Liver (tissue), 9 donors: ENCODE data around the gene TNFRSF25. TPM values are rescaled to one million over a fixed set of nuclear protein-coding genes. Genes with fewer than 3 reads are reported as not detected.
"Not testable (repeated sequence)": the region's sequence is repeated elsewhere in the genome, so short reads cannot be mapped to it uniquely, and the experiment has no call there.

Source experiments
- DNase-seq: peaks from one replicate; pipeline ENCODE4 v3.0.0-alpha.2; 2017; ENCODE audit warnings: low spot score
- H3K27ac ChIP-seq, 2 donors: one replicate each; pipeline ENCODE4 v1.7.0; 2013; ENCODE audit warnings: inconsistent platforms in 2 of 2, low read length in 2 of 2, control low read depth in 1 of 2, low read depth in 1 of 2, mild to moderate bottlenecking in 1 of 2
- H3K27me3 ChIP-seq, 4 donors: one replicate each; pipeline versions ENCODE4 v1.6.1 to v1.7.0; 2013; ENCODE audit warnings: low read length in 3 of 4, inconsistent platforms in 1 of 4, mild to moderate bottlenecking in 1 of 4, moderate library complexity in 1 of 4; ENCODE audit not compliant: control insufficient read depth in 4 of 4, insufficient read depth in 4 of 4
- H3K36me3 ChIP-seq, 4 donors: one replicate each; pipeline versions ENCODE4 v1.6.1 to v1.7.0; 2013; ENCODE audit warnings: low read length in 3 of 4, mild to moderate bottlenecking in 3 of 4, low read depth in 1 of 4, moderate library complexity in 1 of 4; ENCODE audit not compliant: control insufficient read depth in 4 of 4, insufficient read depth in 3 of 4
- H3K4me1 ChIP-seq, 4 donors: one replicate each; pipeline versions ENCODE4 v1.6.1 to v1.7.0; 2013; ENCODE audit warnings: low read length in 3 of 4, mild to moderate bottlenecking in 3 of 4, moderate library complexity in 1 of 4; ENCODE audit not compliant: control insufficient read depth in 4 of 4, insufficient read depth in 4 of 4
- H3K4me3 ChIP-seq, 3 donors: one replicate each; pipeline versions ENCODE4 v1.6.1 to v1.7.0; 2013; ENCODE audit warnings: low read length in 3 of 3, control low read depth in 1 of 3, low read depth in 1 of 3, mild to moderate bottlenecking in 1 of 3
- H3K9ac ChIP-seq, 2 donors: one replicate each; pipeline ENCODE4 v1.7.0; 2013; ENCODE audit warnings: low read length in 2 of 2, mild to moderate bottlenecking in 2 of 2, moderate library complexity in 2 of 2, control low read depth in 1 of 2, low read depth in 1 of 2
- H3K9me3 ChIP-seq, 4 donors: one replicate each; pipeline versions ENCODE4 v1.6.1 to v1.7.0; 2013; ENCODE audit warnings: low read length in 3 of 4; ENCODE audit not compliant: control insufficient read depth in 4 of 4
- CTCF ChIP-seq: fragments of 150-350 bp; IDR thresholded peaks from 2 replicates; pipeline ENCODE4 v1.5.1; 2017; ENCODE audit warnings: improper control_type of control experiment, low read depth, low read length; ENCODE audit not compliant: missing input control
- HNF4A ChIP-seq, 2 donors: conservative IDR thresholded peaks; 2 replicates each; pipeline ENCODE4 v1.6.1; 2016; ENCODE audit warnings: antibody characterized with exemption in 2 of 2, mild to moderate bottlenecking in 2 of 2
- HNF4G ChIP-seq: IDR thresholded peaks from 2 replicates; pipeline ENCODE4 v1.6.1; 2016; ENCODE audit warnings: antibody characterized with exemption
- MAX ChIP-seq: IDR thresholded peaks from 2 replicates; pipeline ENCODE4 v1.6.1; 2016; ENCODE audit warnings: antibody characterized with exemption
- NR2F2 ChIP-seq: IDR thresholded peaks from 2 replicates; pipeline ENCODE4 v1.6.1; 2016; ENCODE audit warnings: antibody characterized with exemption
- RAD21 ChIP-seq, 2 donors: IDR thresholded peaks; 2 replicates each; pipeline ENCODE4 v1.6.1; 2016; ENCODE audit warnings: antibody characterized with exemption in 2 of 2, mild to moderate bottlenecking in 2 of 2
- REST ChIP-seq: IDR thresholded peaks from 2 replicates; pipeline ENCODE4 v1.6.1; 2016; ENCODE audit warnings: antibody characterized with exemption, mild to moderate bottlenecking
- RXRA ChIP-seq, 2 donors: IDR thresholded peaks; 2 replicates each; pipeline ENCODE4 v1.6.1; 2017 to 2018; ENCODE audit warnings: antibody characterized with exemption in 2 of 2, mild to moderate bottlenecking in 1 of 2
- SP1 ChIP-seq: IDR thresholded peaks from 2 replicates; pipeline ENCODE4 v1.6.1; 2018; ENCODE audit warnings: antibody characterized with exemption, mild to moderate bottlenecking
- TAF1 ChIP-seq: conservative IDR thresholded peaks from 2 replicates; pipeline ENCODE4 v1.6.1; 2016; ENCODE audit warnings: antibody characterized with exemption, mild to moderate bottlenecking
- YY1 ChIP-seq: IDR thresholded peaks from 2 replicates; pipeline ENCODE4 v1.6.1; 2016; ENCODE audit warnings: antibody characterized with exemption, mild to moderate bottlenecking
- WGBS: extraction: QIAGEN DNeasy Blood & Tissue Kit; methylation state at CpG from one replicate; pipeline ENCODE4 v1.1.7; 2013; 5-methylcytosine and 5-hydroxymethylcytosine counted together
- polyA plus RNA-seq, 2 donors: library from polyadenylated mRNA; stranded (reverse) in 1 of 2; unstranded in 1 of 2; fragments of 200-250 nt in 1 of 2; fragments of >200 nt in 1 of 2; fragmentation: Nextera tagmentation in 1 of 2; extraction: Ambion mirVana in 1 of 2; gene quantifications; one replicate each; pipeline versions ENCODE4 v1.2.1 to v1.2.3, GENCODE V29; 2013 to 2015
- total RNA-seq, 2 donors: library from RNA; depleted of rRNA; stranded (reverse); fragments of >200 nt; gene quantifications; one replicate each; pipeline ENCODE4 v1.2.3, GENCODE V29; 2014
- donor health status: healthy.
- donor health status: healthy.
- donor health status: healthy.
- donor health status: healthy.
- donor health status: healthy.

TNFRSF25 gene
- total and polyA plus RNA-seq, 4 donors, result 0.78 to 2.6 (median 2.0) TPM

- peak; percentile 86 for TF ChIP-seq HNF4A (conservative IDR thresholded peaks at IDR 0.05)
- TF ChIP-seq YY1, result peak; percentile 58
- peak; percentile 84 for TF ChIP-seq SP1
- TF ChIP-seq RXRA (IDR thresholded peaks at IDR 0.05), result peak; percentile 95 to 97
- peak in 1 of 2 donors; percentile 38 for TF ChIP-seq RAD21 (IDR thresholded peaks at IDR 0.05)
- TF ChIP-seq MAX, result peak; percentile 50
- peak; percentile 30 for TF ChIP-seq NR2F2
- TF ChIP-seq HNF4G, result peak; percentile 52
- peak; percentile 34 for TF ChIP-seq REST
- not testable (repeated sequence) for H3K4me3 ChIP-seq, DNase-seq, H3K36me3 ChIP-seq, H3K27me3 ChIP-seq, H3K9me3 ChIP-seq, H3K9ac ChIP-seq
- peaks cover 31 to 54% (median 41%) of the 10 kb centered on the region in 4 donors for H3K4me1 ChIP-seq
- peak overlapping the region; percentile 70 to 76 for H3K27ac ChIP-seq
- WGBS, result 30% methylated on average over 4 of the region's 4 CpGs
These were observed 20.0 kb downstream of the TNFRSF25 start for GRCh38 chr1:6445929-6446328.

GRCh38 chr1:6445062-6445763, 20.8 kb downstream of the TNFRSF25 start:
- no peaks in the 10 kb centered on the region for H3K27me3 ChIP-seq
- H3K4me3 ChIP-seq, result no peak overlapping the region
- no peaks in the 10 kb centered on the region for H3K36me3 ChIP-seq
- H3K4me1 ChIP-seq, result peaks cover 30 to 50% (median 36%) of the 10 kb centered on the region in 4 donors
- no peaks in the 10 kb centered on the region for H3K9me3 ChIP-seq
- WGBS, result 31% methylated on average over 19 of the region's 19 CpGs
- TF ChIP-seq RAD21 (IDR thresholded peaks at IDR 0.05) (peak; percentile 76 to 87), CTCF (peak; percentile 72), HNF4A (conservative IDR thresholded peaks at IDR 0.05) (peak; percentile 15 to 33), RXRA (IDR thresholded peaks at IDR 0.05) (peak; percentile 50 to 62), YY1 (no peak), TAF1 (no peak)
- DNase-seq, result no peak
- no peak overlapping the region for H3K9ac ChIP-seq
- peak overlapping the region in 1 of 2 donors; percentile 9 for H3K27ac ChIP-seq

- H3K4me1 ChIP-seq, result peaks cover 25 to 44% (median 31%) of the 10 kb centered on the region in 4 donors
These were observed 21.6 kb downstream of the TNFRSF25 start for GRCh38 chr1:6444377-6444776.

More at GRCh38 chr1:6444377-6444776, 21.6 kb downstream of the TNFRSF25 start:
- DNase-seq, result no peak
- TF ChIP-seq REST, result no peak
- TF ChIP-seq MAX, result no peak
- TF ChIP-seq TAF1, result no peak
- no peaks in the 10 kb centered on the region for H3K27me3 ChIP-seq
- no peak overlapping the region for H3K27ac ChIP-seq
- 74% methylated on average over 15 of the region's 15 CpGs for WGBS
- no peaks in the 10 kb centered on the region for H3K36me3 ChIP-seq
- no peak overlapping the region for H3K9ac ChIP-seq
- H3K9me3 ChIP-seq, result no peaks in the 10 kb centered on the region
- H3K4me3 ChIP-seq, result no peak overlapping the region
